HG03045 (cell line): ENCODE data around the gene MSL2.
"Not testable (repeated sequence)": the region's sequence is repeated elsewhere in the genome, so short reads cannot be mapped to it uniquely, and the experiment has no call there.

Experiments used
- ATAC-seq: cut with Tn5 transposase; IDR thresholded peaks from one replicate; pipeline ENCODE4 v1.9.1; 2021; ENCODE audit warnings: mild to moderate bottlenecking, moderate library complexity; ENCODE audit not compliant: unreplicated experiment

The MSL2 gene

GRCh38 chr3:136193278-136194054 lies 2.7 kb downstream of the MSL2 start:
- no peak for ATAC-seq

GRCh38 chr3:136192831-136193230 lies 3.3 kb downstream of the MSL2 start:
- no peak for ATAC-seq

- not testable (repeated sequence) for ATAC-seq
Observed at GRCh38 chr3:136192195-136192594, 3.9 kb downstream of the MSL2 start.

GRCh38 chr3:136189859-136190617 lies 6.1 kb downstream of the MSL2 start:
- ATAC-seq, result no peak

- ATAC-seq, result no peak
Observed at GRCh38 chr3:136189043-136189442, 7.1 kb downstream of the MSL2 start.

GRCh38 chr3:136187868-136188267 lies 8.3 kb downstream of the MSL2 start:
- ATAC-seq, result no peak

GRCh38 chr3:136186846-136187245 lies 9.3 kb downstream of the MSL2 start:
- ATAC-seq, result no peak

GRCh38 chr3:136186344-136186743 lies 9.8 kb downstream of the MSL2 start:
- no peak for ATAC-seq

GRCh38 chr3:136184703-136185102 lies 11.4 kb downstream of the MSL2 start:
- no peak for ATAC-seq

- ATAC-seq, result no peak
Observed at GRCh38 chr3:136181741-136182140, 14.4 kb downstream of the MSL2 start.

- ATAC-seq, result no peak
Observed at GRCh38 chr3:136177876-136178275, 18.3 kb downstream of the MSL2 start.

GRCh38 chr3:136173939-136174490 lies 22.1 kb downstream of the MSL2 start:
- ATAC-seq, result no peak

GRCh38 chr3:136171097-136171542 lies 25.0 kb downstream of the MSL2 start:
- ATAC-seq, result no peak

- ATAC-seq, result not testable (repeated sequence)
Observed at GRCh38 chr3:136168236-136168635, 27.9 kb downstream of the MSL2 start.

- ATAC-seq, result no peak
Observed at GRCh38 chr3:136166507-136166906, 29.6 kb downstream of the MSL2 start.

- ATAC-seq, result not testable (repeated sequence)
Observed at GRCh38 chr3:136163607-136164006, 32.5 kb downstream of the MSL2 start.

GRCh38 chr3:136162322-136162721 lies 33.8 kb downstream of the MSL2 start:
- no peak for ATAC-seq

GRCh38 chr3:136161516-136161915 lies 34.6 kb downstream of the MSL2 start:
- ATAC-seq, result no peak

- ATAC-seq, result no peak
Observed at GRCh38 chr3:136152963-136153362, 43.2 kb downstream of the MSL2 start.

GRCh38 chr3:136152176-136152843 lies 43.8 kb downstream of the MSL2 start:
- no peak for ATAC-seq

- ATAC-seq, result no peak
Observed at GRCh38 chr3:136151219-136151618, 44.9 kb downstream of the MSL2 start.
